HCT116 (cell line): Measurements from ENCODE around the gene LIN52. TPM values are rescaled to one million over a fixed set of nuclear protein-coding genes. Genes with fewer than 3 reads are reported as not detected.

ENCODE experiments used
- ATAC-seq: fragments of 200-7000 bp; cut with Tn5 transposase; 2 replicates; pipeline ENCODE4 v1.9.1; 2020; ENCODE audit warnings: mild to moderate bottlenecking, moderate library complexity
- BruUV-seq: library from RNA; stranded (reverse); fragments of 400-500 nt; replicated peaks from 2 replicates; lab custom pipeline; 2021; lab: Mats Ljungman, UMichigan
- CTCF ChIA-PET: fragments of 300-600 bp; sonication (Branson Sonifier 250); formaldehyde crosslinking; loops from one replicate; lab custom pipeline; 2021; ENCODE audit warnings: antibody characterized with exemption; lab: Charles Lee
- POLR2A ChIA-PET: fragments of 300-600, 350-600 bp; sonication (Branson Sonifier 250); formaldehyde crosslinking; loops from one replicate; lab custom pipeline; 2021; ENCODE audit warnings: antibody characterized with exemption; lab: Charles Lee
- RAD21 ChIA-PET, 2 experiments: fragments of 300-600 bp; sonication (Branson Sonifier 250); formaldehyde crosslinking; loops; one replicate each; lab custom pipeline; 2023; ENCODE audit warnings: low total read pairs in 2 of 2; ENCODE audit not compliant: uncharacterized antibody in 2 of 2, unreplicated experiment in 2 of 2, low non-redundant PET in 1 of 2; lab: Charles Lee
- DNase-seq: peaks from one replicate; pipeline ENCODE4 v3.0.0-alpha.2; 2010; ENCODE audit warnings: low read depth, low spot score
- H2AFZ ChIP-seq: fragments of 200-600 bp; shearing (Covaris generic), sonication (generic); 2 replicates; pipeline ENCODE4 v1.6.1; 2017; ENCODE audit warnings: low read depth, mixed run types, mixed read lengths, antibody characterized with exemption, low read length; ENCODE audit not compliant: poor library complexity, severe bottlenecking
- H3K27ac ChIP-seq: 2 replicates; pipeline ENCODE4 v1.5.1; 2012; ENCODE audit warnings: low read depth, low read length
- H3K27me3 ChIP-seq: fragments of 200-600 bp; sonication (generic); 2 replicates; pipeline ENCODE4 v1.6.1; 2016; ENCODE audit warnings: mixed run types, low read length, mixed read lengths; ENCODE audit not compliant: insufficient read depth
- H3K36me3 ChIP-seq, 2 experiments: fragments of 200-500 bp in 1 of 2; fragments of 200-600 bp in 1 of 2; sonication (Bioruptor generic) in 1 of 2; sonication (generic) in 1 of 2; 2 replicates each; pipeline versions ENCODE4 v1.5.1 to v1.6.1; 2014 to 2016; ENCODE audit warnings: low read length in 2 of 2, inconsistent platforms in 1 of 2, mixed read lengths in 1 of 2, mixed run types in 1 of 2; ENCODE audit not compliant: insufficient read depth in 2 of 2, control insufficient read depth in 1 of 2
- H3K4me1 ChIP-seq, 2 experiments: fragments of 200-600 bp in 1 of 2; sonication (generic) in 1 of 2; 2 replicates each; pipeline versions ENCODE4 v1.5.1 to v1.6.1; 2012 to 2017; ENCODE audit warnings: low read length in 2 of 2, inconsistent platforms in 1 of 2, mild to moderate bottlenecking in 1 of 2, mixed read lengths in 1 of 2, mixed run types in 1 of 2, moderate library complexity in 1 of 2; ENCODE audit not compliant: insufficient read depth in 2 of 2, control insufficient read depth in 1 of 2
- H3K4me2 ChIP-seq: fragments of 200-600 bp; sonication (generic); 2 replicates; pipeline ENCODE4 v1.6.1; 2017; ENCODE audit warnings: mixed run types, low read length, mixed read lengths
- H3K4me3 ChIP-seq, 2 experiments: fragments of 200-600 bp in 1 of 2; sonication (generic) in 1 of 2; replicated peaks in 1 of 2; 2 replicates each; pipeline ENCODE4 v1.5.1; 2011 to 2016; ENCODE audit warnings: low read length in 2 of 2, control low read depth in 1 of 2, low read depth in 1 of 2, mild to moderate bottlenecking in 1 of 2, mixed read lengths in 1 of 2, mixed run types in 1 of 2
- H3K79me2 ChIP-seq: fragments of 200-600 bp; sonication (generic); 2 replicates; pipeline ENCODE4 v1.6.1; 2017; ENCODE audit warnings: mild to moderate bottlenecking, mixed run types, low read length, moderate library complexity, mixed read lengths; ENCODE audit not compliant: insufficient read depth
- H3K9ac ChIP-seq: fragments of 200-600 bp; sonication (generic); 2 replicates; pipeline ENCODE4 v1.6.1; 2016; ENCODE audit warnings: low read length, mixed read lengths
- H3K9me2 ChIP-seq: fragments of 200-600 bp; sonication (generic), shearing (Covaris generic); 2 replicates; pipeline ENCODE4 v1.6.1; 2017; ENCODE audit warnings: mixed run types, mild to moderate bottlenecking, moderate library complexity; ENCODE audit not compliant: insufficient read depth
- H3K9me3 ChIP-seq, 2 experiments: fragments of 200-500 bp in 1 of 2; fragments of 200-600 bp in 1 of 2; sonication (Bioruptor generic) in 1 of 2; sonication (generic) in 1 of 2; 2 replicates each; pipeline ENCODE4 v1.6.1; 2014 to 2017; ENCODE audit warnings: low read length in 2 of 2, mixed read lengths in 2 of 2, inconsistent platforms in 1 of 2, low read depth in 1 of 2, mild to moderate bottlenecking in 1 of 2, mixed run types in 1 of 2, moderate library complexity in 1 of 2; ENCODE audit not compliant: control insufficient read depth in 1 of 2, insufficient read depth in 1 of 2
- H4K20me1 ChIP-seq: fragments of 200-600 bp; sonication (generic), shearing (Covaris generic); 2 replicates; pipeline ENCODE4 v1.6.1; 2017; ENCODE audit warnings: mixed run types, mild to moderate bottlenecking, moderate library complexity; ENCODE audit not compliant: insufficient read depth
- CBX3 ChIP-seq: IDR thresholded peaks from 2 replicates; pipeline ENCODE4 v1.6.1; 2012; ENCODE audit warnings: low read depth
- CEBPB ChIP-seq: IDR thresholded peaks from 2 replicates; pipeline ENCODE4 v1.6.1; 2012; ENCODE audit warnings: low read depth
- EGR1 ChIP-seq: IDR thresholded peaks from 2 replicates; pipeline ENCODE4 v1.6.1; 2012; ENCODE audit warnings: low read depth
- ELF1 ChIP-seq: IDR thresholded peaks from 2 replicates; pipeline ENCODE4 v1.6.1; 2012; ENCODE audit warnings: low read depth, borderline replicate concordance
- EZH2 ChIP-seq: fragments of 200-600 bp; sonication (generic); IDR thresholded peaks from 2 replicates; pipeline ENCODE4 v1.6.1; 2017; ENCODE audit warnings: antibody characterized with exemption, mixed run types
- EZH2phosphoT487 ChIP-seq: fragments of 200-600 bp; IDR thresholded peaks from 2 replicates; pipeline ENCODE4 v1.6.1; 2018; ENCODE audit warnings: antibody characterized with exemption, borderline replicate concordance
- JUND ChIP-seq: IDR thresholded peaks from 2 replicates; pipeline ENCODE4 v1.6.1; 2012
- POLR2A ChIP-seq: IDR thresholded peaks from 2 replicates; pipeline ENCODE4 v1.7.0; 2011; ENCODE audit warnings: borderline replicate concordance; ENCODE audit not compliant: insufficient read depth, insufficient read length; ENCODE audit errors: extremely low read depth
- POLR2AphosphoS5 ChIP-seq: IDR thresholded peaks from 2 replicates; pipeline ENCODE4 v1.6.1; 2011; ENCODE audit warnings: mild to moderate bottlenecking, low read depth, low read length, moderate library complexity
- RAD21 ChIP-seq: IDR thresholded peaks from 2 replicates; pipeline ENCODE4 v1.6.1; 2012; ENCODE audit warnings: low read depth, mild to moderate bottlenecking
- REST ChIP-seq: IDR thresholded peaks from 2 replicates; pipeline ENCODE4 v1.6.1; 2012; ENCODE audit warnings: low read depth
- SIN3A ChIP-seq: IDR thresholded peaks from 2 replicates; pipeline ENCODE4 v1.6.1; 2012; ENCODE audit warnings: low read depth
- SP1 ChIP-seq: IDR thresholded peaks from 2 replicates; pipeline ENCODE4 v1.6.1; 2012; ENCODE audit warnings: low read depth
- SRF ChIP-seq: IDR thresholded peaks from 2 replicates; pipeline ENCODE4 v1.6.1; 2012; ENCODE audit warnings: low read depth
- YY1 ChIP-seq: IDR thresholded peaks from 2 replicates; pipeline ENCODE4 v1.6.1; 2011; ENCODE audit warnings: low read length, low read depth, moderate library complexity, mild to moderate bottlenecking; ENCODE audit not compliant: insufficient replicate concordance; ENCODE audit errors: extremely low read depth
- ZFX ChIP-seq: fragments of 450-650 bp; IDR thresholded peaks from 2 replicates; pipeline ENCODE4 v1.6.1; 2017
- ZNF274 ChIP-seq: fragments of 200-500 bp; sonication (Bioruptor generic); IDR thresholded peaks from 2 replicates; pipeline ENCODE4 v1.6.1; 2014; ENCODE audit warnings: mild to moderate bottlenecking, low read depth, low read length, inconsistent platforms
- intact Hi-C: fragments of 100-400 bp; cut with micrococcal nuclease; formaldehyde crosslinking; loops from 2 replicates; pipeline ENCODE4 v1.10.0; 2022
- total RNA-seq: library from RNA; stranded (reverse); gene quantifications from one replicate; pipeline ENCODE4 v1.2.1, GENCODE V29; 2021; ENCODE audit not compliant: unreplicated experiment
- TF ChIP-seq, protein P1 (sequence below): IDR thresholded peaks from 2 replicates; pipeline ENCODE4 v1.6.1; 2011; ENCODE audit warnings: mild to moderate bottlenecking, low read length, moderate library complexity; ENCODE audit not compliant: insufficient replicate concordance; ENCODE audit errors: extremely low read depth
- TF ChIP-seq, protein P2 (sequence below): IDR thresholded peaks from 2 replicates; pipeline ENCODE4 v1.6.1; 2012

The LIN52 gene
- total RNA-seq, 1 experiment from 2014 or later: 9.6 TPM

DNA sequence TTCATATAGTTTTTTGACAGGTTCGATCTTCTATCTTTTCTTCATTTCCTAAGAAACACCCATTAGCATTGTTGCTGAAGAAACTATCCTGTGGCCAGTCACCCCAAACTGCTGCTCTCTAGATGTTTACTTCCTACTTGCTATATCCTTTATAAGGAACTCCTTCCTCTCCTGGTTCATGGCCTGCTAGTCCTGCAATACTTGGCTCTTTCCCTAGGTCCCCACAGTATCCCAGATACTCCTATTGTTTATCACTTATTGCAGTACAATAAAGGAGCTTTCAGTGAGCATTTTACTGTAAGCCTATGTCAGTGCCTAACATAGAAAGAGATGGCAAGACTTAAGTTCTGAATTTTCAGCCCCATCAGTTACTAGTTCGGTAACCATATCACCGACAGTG is 3.3 kb upstream of the LIN52 start:
- DNase-seq (no peak), ATAC-seq (no peak)
- no peaks in the 10 kb centered on the region for H4K20me1 ChIP-seq
- BruUV-seq: no TSS peak
- no peaks in the 10 kb centered on the region for H3K9me2 ChIP-seq
- intact Hi-C loops: no loop called here
- H3K4me1 ChIP-seq: peaks cover 0 to 19% of the 10 kb centered on the region in 2 experiments; a peak in 3 of 4 replicates
- ChIA-PET CTCF (no interaction called here), RAD21 (no interaction called here), POLR2A (interaction anchor here (0.6 to 0.7 kb wide), 2 partner anchors 13 to 19 kb away, joined by 4 to 5 read pairs; no protein-coding TSS in a partner anchor)
- no peak overlapping the region for H2AFZ ChIP-seq
- no peak for TF ChIP-seq POLR2AphosphoS5
- TF ChIP-seq CBX3: no peak
- TF ChIP-seq, protein P1, sequence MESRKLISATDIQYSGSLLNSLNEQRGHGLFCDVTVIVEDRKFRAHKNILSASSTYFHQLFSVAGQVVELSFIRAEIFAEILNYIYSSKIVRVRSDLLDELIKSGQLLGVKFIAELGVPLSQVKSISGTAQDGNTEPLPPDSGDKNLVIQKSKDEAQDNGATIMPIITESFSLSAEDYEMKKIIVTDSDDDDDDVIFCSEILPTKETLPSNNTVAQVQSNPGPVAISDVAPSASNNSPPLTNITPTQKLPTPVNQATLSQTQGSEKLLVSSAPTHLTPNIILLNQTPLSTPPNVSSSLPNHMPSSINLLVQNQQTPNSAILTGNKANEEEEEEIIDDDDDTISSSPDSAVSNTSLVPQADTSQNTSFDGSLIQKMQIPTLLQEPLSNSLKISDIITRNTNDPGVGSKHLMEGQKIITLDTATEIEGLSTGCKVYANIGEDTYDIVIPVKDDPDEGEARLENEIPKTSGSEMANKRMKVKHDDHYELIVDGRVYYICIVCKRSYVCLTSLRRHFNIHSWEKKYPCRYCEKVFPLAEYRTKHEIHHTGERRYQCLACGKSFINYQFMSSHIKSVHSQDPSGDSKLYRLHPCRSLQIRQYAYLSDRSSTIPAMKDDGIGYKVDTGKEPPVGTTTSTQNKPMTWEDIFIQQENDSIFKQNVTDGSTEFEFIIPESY: no peak
- TF ChIP-seq SP1: no peak
- TF ChIP-seq, protein P2, sequence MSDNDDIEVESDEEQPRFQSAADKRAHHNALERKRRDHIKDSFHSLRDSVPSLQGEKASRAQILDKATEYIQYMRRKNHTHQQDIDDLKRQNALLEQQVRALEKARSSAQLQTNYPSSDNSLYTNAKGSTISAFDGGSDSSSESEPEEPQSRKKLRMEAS: no peak
- no peak for TF ChIP-seq POLR2A
- no peak for TF ChIP-seq ZNF274
- TF ChIP-seq EZH2: no peak
- TF ChIP-seq JUND: no peak
- TF ChIP-seq CEBPB: no peak
- no peak for TF ChIP-seq REST
- TF ChIP-seq EGR1: no peak
- TF ChIP-seq ELF1: no peak
- TF ChIP-seq SRF: no peak
- TF ChIP-seq ZFX: no peak
- no peak for TF ChIP-seq SIN3A
- no peak for TF ChIP-seq YY1
- TF ChIP-seq RAD21: no peak
- no peak for TF ChIP-seq EZH2phosphoT487
- no peak overlapping the region for H3K4me2 ChIP-seq
- no peaks in the 10 kb centered on the region for H3K9me3 ChIP-seq
- H3K9ac ChIP-seq: no peak overlapping the region
- H3K36me3 ChIP-seq: no peaks in the 10 kb centered on the region
- no peaks in the 10 kb centered on the region for H3K27me3 ChIP-seq
- H3K4me3 ChIP-seq: no peak overlapping the region
- peaks cover 15% of the 10 kb centered on the region for H3K79me2 ChIP-seq
- H3K27ac ChIP-seq: no peak overlapping the region
